ENCODE measurements around the gene EPS8.

DNA sequence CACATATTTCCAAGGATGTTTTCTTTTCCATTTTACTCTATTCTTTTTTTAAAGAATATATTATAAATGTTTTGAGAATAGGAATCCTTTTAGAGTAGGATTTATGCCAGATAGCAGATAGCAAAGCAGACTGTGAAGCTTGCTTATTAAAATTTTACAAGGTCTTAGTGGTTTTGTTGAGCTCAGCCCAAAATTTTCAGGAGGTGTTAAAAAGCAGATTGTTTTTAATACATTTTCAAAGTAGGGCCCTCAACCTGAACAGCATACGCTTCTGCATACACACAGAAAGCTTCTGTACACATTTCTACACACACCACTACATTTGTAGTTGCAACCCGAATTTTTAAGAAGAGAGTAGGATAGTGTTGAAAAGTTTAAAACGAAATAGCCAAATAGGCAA lies 151.0 kb downstream of the EPS8 start:
- TF ChIP-seq, protein P1, sequence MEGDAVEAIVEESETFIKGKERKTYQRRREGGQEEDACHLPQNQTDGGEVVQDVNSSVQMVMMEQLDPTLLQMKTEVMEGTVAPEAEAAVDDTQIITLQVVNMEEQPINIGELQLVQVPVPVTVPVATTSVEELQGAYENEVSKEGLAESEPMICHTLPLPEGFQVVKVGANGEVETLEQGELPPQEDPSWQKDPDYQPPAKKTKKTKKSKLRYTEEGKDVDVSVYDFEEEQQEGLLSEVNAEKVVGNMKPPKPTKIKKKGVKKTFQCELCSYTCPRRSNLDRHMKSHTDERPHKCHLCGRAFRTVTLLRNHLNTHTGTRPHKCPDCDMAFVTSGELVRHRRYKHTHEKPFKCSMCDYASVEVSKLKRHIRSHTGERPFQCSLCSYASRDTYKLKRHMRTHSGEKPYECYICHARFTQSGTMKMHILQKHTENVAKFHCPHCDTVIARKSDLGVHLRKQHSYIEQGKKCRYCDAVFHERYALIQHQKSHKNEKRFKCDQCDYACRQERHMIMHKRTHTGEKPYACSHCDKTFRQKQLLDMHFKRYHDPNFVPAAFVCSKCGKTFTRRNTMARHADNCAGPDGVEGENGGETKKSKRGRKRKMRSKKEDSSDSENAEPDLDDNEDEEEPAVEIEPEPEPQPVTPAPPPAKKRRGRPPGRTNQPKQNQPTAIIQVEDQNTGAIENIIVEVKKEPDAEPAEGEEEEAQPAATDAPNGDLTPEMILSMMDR (conservative IDR thresholded peaks at IDR 0.05), result no peak
- TF ChIP-seq ZFX (IDR thresholded peaks at IDR 0.05), result no peak

Data from C4-2B (cell line).